Karpas-422 (cell line): ENCODE results near the gene DENND2C. TPM values are rescaled to one million over a fixed set of nuclear protein-coding genes. Genes with fewer than 3 reads are reported as not detected.

ENCODE experiments used
- DNase-seq: peaks from one replicate; pipeline ENCODE4 v3.0.0-alpha.2; 2015
- H2AFZ ChIP-seq: fragments of 200-600 bp; sonication (generic); 2 replicates; pipeline ENCODE4 v1.6.1; 2014; ENCODE audit warnings: antibody characterized with exemption, low read length, mixed read lengths
- H3K27ac ChIP-seq: fragments of 200-600 bp; sonication (generic); 2 replicates; pipeline ENCODE4 v1.5.1; 2014; ENCODE audit warnings: mild to moderate bottlenecking, low read length, moderate library complexity
- H3K27me3 ChIP-seq: fragments of 200-600 bp; sonication (generic); 2 replicates; pipeline ENCODE4 v1.6.1; 2014; ENCODE audit warnings: low read length, mixed read lengths
- H3K36me3 ChIP-seq: fragments of 200-600 bp; sonication (generic); 2 replicates; pipeline ENCODE4 v1.6.1; 2014; ENCODE audit warnings: low read length, mixed read lengths; ENCODE audit not compliant: insufficient read depth
- H3K4me1 ChIP-seq: fragments of 200-600 bp; sonication (generic); 2 replicates; pipeline ENCODE4 v1.6.1; 2014; ENCODE audit warnings: mild to moderate bottlenecking, low read length, mixed read lengths
- H3K4me2 ChIP-seq: fragments of 200-600 bp; sonication (generic); 2 replicates; pipeline ENCODE4 v1.6.1; 2014; ENCODE audit warnings: low read length, low read depth, mild to moderate bottlenecking; ENCODE audit not compliant: poor library complexity, severe bottlenecking
- H3K4me3 ChIP-seq: fragments of 200-600 bp; sonication (generic); 2 replicates; pipeline ENCODE4 v1.5.1; 2014; ENCODE audit warnings: mild to moderate bottlenecking, antibody characterized with exemption, low read length, mixed read lengths
- H3K79me2 ChIP-seq: fragments of 200-600 bp; sonication (generic); 2 replicates; pipeline ENCODE4 v1.6.1; 2014; ENCODE audit warnings: mild to moderate bottlenecking, low read length, mixed read lengths
- H3K9ac ChIP-seq: fragments of 200-600 bp; sonication (generic); 2 replicates; pipeline ENCODE4 v1.6.0; 2014; ENCODE audit warnings: low read length
- H3K9me2 ChIP-seq: fragments of 200-600 bp; sonication (generic), shearing (Covaris generic); replicated peaks from 2 replicates; pipeline ENCODE4 v1.6.0; 2014; ENCODE audit warnings: mild to moderate bottlenecking, low read length, moderate library complexity; ENCODE audit not compliant: insufficient read depth
- H3K9me3 ChIP-seq: fragments of 300-700, 200-600 bp; sonication (generic); 2 replicates; pipeline ENCODE4 v1.6.1; 2014; ENCODE audit warnings: low read length, mixed read lengths
- H4K20me1 ChIP-seq: fragments of 200-600 bp; sonication (generic); 2 replicates; pipeline ENCODE4 v1.6.1; 2014; ENCODE audit warnings: mild to moderate bottlenecking, antibody characterized with exemption, low read length, low read depth; ENCODE audit not compliant: insufficient read depth
- total RNA-seq: library from RNA; depleted of rRNA; stranded (reverse); fragments of >200 nt; shearing (Covaris generic); gene quantifications from 2 replicates; pipeline ENCODE4 v1.2.3, GENCODE V29; 2014; ENCODE audit warnings: low replicate concordance

DENND2C gene
- total RNA-seq, 1 experiment from 2014 or later, result 0.60 TPM

DNA sequence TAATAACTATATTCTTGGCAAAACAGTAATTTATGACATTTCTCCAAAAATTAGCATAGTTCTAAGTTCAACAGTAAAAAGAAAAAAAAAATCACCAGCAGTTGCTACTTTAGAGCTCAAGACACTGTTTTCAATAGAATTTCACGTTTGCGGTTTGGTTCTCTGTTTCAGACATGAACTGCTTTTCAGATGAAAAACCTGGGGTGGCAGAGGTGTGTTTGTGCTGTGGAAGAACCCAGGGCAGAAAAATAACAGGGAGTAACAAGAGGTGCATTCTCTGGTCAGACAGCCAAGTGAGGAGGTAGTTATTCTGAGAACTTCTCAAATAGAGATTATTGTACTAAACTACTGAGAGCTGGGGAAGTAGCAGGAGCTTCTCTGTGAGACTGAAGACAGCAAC, 37.8 kb upstream of the DENND2C start:
- Histone ChIP-seq H3K4me3 (no peak overlapping the region), H3K4me2 (no peak overlapping the region), H2AFZ (no peak overlapping the region), H3K4me1 (no peaks in the 10 kb centered on the region), H3K27ac (no peak overlapping the region), H3K27me3 (no peaks in the 10 kb centered on the region), H3K9ac (no peak overlapping the region), H3K36me3 (peaks cover 43% of the 10 kb centered on the region), H3K9me2 (no peaks in the 10 kb centered on the region), H3K79me2 (0 out of 2 replicates have a peak, but pooled peaks cover 4% of the 10 kb centered on the region), H4K20me1 (no peaks in the 10 kb centered on the region), H3K9me3 (no peaks in the 10 kb centered on the region)
- no peak for DNase-seq

DNA sequence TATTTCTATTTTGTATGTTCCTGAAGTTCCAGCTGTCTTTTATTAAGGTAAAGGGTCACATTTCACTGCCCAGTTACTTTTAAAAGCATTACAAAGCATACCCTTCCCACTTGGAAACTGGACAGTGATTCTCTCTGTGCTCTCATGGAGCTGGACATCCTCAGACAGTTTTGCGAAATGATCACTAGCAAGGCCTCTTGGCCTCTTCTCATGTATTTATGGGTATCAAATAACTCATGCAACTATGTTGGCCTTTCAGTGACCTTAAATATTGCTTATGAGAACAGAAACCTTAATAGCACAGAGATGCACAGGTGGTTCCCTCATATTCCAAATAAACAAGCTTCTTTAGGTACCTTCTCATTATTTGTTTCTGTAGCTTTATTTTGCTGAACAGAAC, 33.4 kb upstream of the DENND2C start:
- Histone ChIP-seq H3K9ac (no peak overlapping the region), H3K9me2 (no peaks in the 10 kb centered on the region), H3K4me1 (no peaks in the 10 kb centered on the region), H3K27me3 (no peaks in the 10 kb centered on the region), H3K79me2 (no peaks in the 10 kb centered on the region), H3K27ac (no peak overlapping the region), H3K9me3 (no peaks in the 10 kb centered on the region), H3K4me2 (no peak overlapping the region), H2AFZ (no peak overlapping the region), H3K36me3 (peaks cover 25% of the 10 kb centered on the region), H4K20me1 (no peaks in the 10 kb centered on the region), H3K4me3 (no peak overlapping the region)
- no peak for DNase-seq

DNA sequence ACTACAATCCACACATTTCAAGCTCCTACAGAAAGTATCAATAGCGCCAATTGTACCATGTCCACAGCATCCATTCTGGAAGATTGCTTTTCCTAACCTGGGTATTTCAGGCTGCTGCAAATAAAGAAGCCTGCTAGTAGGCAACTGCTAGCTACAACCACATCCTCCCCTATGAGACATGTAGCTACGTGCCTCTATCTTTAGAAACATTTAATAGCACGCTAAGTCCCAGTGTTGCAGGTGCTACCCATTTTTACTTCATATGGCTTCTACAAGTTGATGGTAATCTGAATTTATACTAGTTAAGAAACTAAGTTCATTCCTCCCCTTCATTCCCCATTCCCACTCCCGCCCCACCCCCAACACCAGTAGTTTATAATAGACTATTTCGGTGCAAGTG, 32.9 kb upstream of the DENND2C start:
- H3K27ac ChIP-seq, result no peak overlapping the region
- H3K27me3 ChIP-seq, result no peaks in the 10 kb centered on the region
- peaks cover 20% of the 10 kb centered on the region for H3K36me3 ChIP-seq
- no peak overlapping the region for H3K4me2 ChIP-seq
- no peaks in the 10 kb centered on the region for H3K79me2 ChIP-seq
- DNase-seq, result no peak
- no peak overlapping the region for H3K9ac ChIP-seq
- no peaks in the 10 kb centered on the region for H4K20me1 ChIP-seq
- no peaks in the 10 kb centered on the region for H3K4me1 ChIP-seq
- H3K4me3 ChIP-seq, result no peak overlapping the region
- no peak overlapping the region for H2AFZ ChIP-seq
- no peaks in the 10 kb centered on the region for H3K9me2 ChIP-seq
- no peaks in the 10 kb centered on the region for H3K9me3 ChIP-seq

DNA sequence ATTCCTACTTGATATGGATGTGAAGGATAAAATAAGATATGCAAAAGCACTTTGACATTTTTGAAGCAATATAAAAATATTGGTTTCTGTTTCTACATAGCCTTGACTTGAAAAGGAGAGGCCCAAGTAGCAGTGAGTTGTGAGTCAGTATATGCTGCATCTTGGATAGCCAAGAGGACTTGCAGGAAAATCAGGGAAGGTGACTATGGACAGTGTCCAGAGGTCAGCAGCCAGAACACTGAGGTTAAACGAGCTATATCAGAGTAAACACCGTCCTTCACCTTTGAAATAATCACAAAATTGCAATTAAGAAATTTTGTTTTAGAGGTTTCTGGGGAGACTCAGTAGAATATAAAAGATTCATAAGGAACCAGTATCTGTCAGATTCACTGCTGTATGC, 32.1 kb upstream of the DENND2C start:
- H3K4me1 ChIP-seq, result no peaks in the 10 kb centered on the region
- no peak overlapping the region for H3K4me2 ChIP-seq
- no peak for DNase-seq
- no peaks in the 10 kb centered on the region for H3K9me2 ChIP-seq
- no peak overlapping the region for H3K9ac ChIP-seq
- H3K79me2 ChIP-seq, result no peaks in the 10 kb centered on the region
- H2AFZ ChIP-seq, result no peak overlapping the region
- no peaks in the 10 kb centered on the region for H3K27me3 ChIP-seq
- peaks cover 12% of the 10 kb centered on the region; the same call in 1 of the 2 replicates for H3K36me3 ChIP-seq
- H3K9me3 ChIP-seq, result no peaks in the 10 kb centered on the region
- H4K20me1 ChIP-seq, result no peaks in the 10 kb centered on the region
- no peak overlapping the region for H3K4me3 ChIP-seq
- H3K27ac ChIP-seq, result no peak overlapping the region

DNA sequence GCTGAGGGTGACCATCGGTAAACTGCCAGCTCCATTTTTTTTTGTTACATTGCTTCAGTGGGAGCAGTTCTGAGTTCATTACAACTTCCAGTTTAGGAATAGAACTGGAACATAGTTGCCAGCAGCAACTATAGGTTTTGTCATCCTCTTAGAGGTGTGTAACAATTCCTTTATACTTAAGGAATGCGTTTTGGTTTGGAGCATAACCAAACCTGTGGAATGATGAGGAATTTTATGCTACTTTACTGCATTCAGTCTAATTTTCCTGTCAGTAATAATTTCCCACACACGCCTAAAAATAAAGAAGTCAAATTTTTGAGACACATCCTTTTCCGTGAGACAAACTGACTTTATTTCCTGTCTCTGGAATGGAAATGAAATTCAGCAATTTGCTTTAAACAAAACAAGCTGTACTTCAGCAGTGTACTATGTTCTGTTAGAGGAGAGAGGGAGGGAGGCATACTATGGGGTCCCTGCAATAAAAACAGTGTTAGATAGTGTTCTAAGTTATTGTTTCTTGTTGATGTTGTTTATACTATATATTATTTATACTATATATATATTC, 30.3 kb upstream of the DENND2C start:
- H4K20me1 ChIP-seq, result no peaks in the 10 kb centered on the region

DNA sequence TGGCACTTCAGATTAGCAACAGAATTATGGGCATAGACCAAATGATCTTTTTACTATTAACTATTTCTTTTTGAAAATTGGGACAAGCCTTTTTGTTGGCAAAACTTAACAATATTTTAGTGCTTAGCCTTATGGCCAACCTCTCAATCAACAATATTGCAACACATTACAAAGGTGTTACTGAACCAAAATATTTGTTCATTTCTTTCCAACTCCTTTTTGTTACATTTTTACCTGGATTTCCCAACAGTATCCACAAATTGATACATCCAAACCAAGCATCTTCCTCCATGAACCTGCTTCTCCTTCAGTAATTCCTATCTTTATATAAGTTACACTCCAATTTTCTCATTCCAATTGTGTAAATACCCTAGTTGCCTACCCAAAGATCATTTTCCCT, 27.0 kb upstream of the DENND2C start:
- Histone ChIP-seq H3K4me1 (peaks cover 7% of the 10 kb centered on the region), H3K9me2 (no peaks in the 10 kb centered on the region), H4K20me1 (no peaks in the 10 kb centered on the region), H3K9me3 (no peaks in the 10 kb centered on the region), H3K27me3 (no peaks in the 10 kb centered on the region), H2AFZ (no peak overlapping the region), H3K36me3 (no peaks in the 10 kb centered on the region), H3K79me2 (no peaks in the 10 kb centered on the region), H3K4me3 (no peak overlapping the region), H3K4me2 (no peak overlapping the region), H3K27ac (no peak overlapping the region), H3K9ac (no peak overlapping the region)
- no peak for DNase-seq

More for the DNA sequence above, 30.3 kb upstream of the DENND2C start:
- Histone ChIP-seq H3K4me2 (no peak overlapping the region), H3K9ac (no peak overlapping the region), H3K9me3 (no peaks in the 10 kb centered on the region), H3K27me3 (no peaks in the 10 kb centered on the region), H3K9me2 (no peaks in the 10 kb centered on the region), H3K4me1 (peaks cover 7% of the 10 kb centered on the region), H3K4me3 (no peak overlapping the region), H2AFZ (no peak overlapping the region), H3K27ac (no peak overlapping the region), H3K79me2 (no peaks in the 10 kb centered on the region), H3K36me3 (no peaks in the 10 kb centered on the region)
- no peak for DNase-seq

DNA sequence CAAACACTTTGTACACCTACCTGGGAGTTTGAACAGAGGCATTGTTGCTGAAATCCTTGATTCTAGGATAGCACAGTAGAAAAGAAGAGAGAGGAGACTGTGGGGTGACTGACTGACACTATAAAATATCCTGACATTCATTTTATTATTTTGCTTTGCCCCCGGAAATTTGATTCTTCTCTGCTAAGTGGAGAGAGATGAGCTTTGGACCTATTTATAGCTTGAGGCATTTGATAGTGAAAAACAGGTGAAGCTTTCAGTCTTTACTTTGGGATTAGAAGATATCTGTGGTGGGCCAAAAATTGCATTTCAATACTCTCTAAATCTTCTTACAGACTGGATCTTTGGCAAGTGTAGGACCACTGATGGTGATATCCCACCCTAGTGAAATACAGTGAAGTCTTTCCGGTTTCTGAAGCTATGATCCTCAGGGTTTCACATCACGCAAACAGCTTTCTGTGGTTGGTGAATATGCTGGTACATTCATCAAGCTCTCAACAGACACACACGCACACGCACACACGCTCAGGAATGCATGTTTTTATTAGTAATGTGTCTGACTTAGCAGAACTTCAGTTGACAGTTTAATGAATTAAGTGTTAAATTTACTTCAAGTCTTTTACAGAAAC, 25.7 kb upstream of the DENND2C start, which contains the start of gene AMPD1:
TSS of gene AMPD1 (minus strand) at position 117 of the 629 bp plus-strand sequence. CDS start at position 42, 75 bp downstream.
- no peak within 1 kb of the TSS for H3K4me3 ChIP-seq
- H3K79me2 ChIP-seq, result no peaks in the 10 kb centered on the region
- H3K9ac ChIP-seq, result no peak within 1 kb of the TSS
- H3K27ac ChIP-seq, result no peak within 1 kb of the TSS
- no peaks in the 10 kb centered on the region for H3K36me3 ChIP-seq
- H4K20me1 ChIP-seq, result no peaks in the 10 kb centered on the region
- no peak within 1 kb of the TSS for H2AFZ ChIP-seq
- peaks cover 7% of the 10 kb centered on the region for H3K4me1 ChIP-seq
- H3K9me2 ChIP-seq, result no peaks in the 10 kb centered on the region
- no peaks in the 10 kb centered on the region for H3K27me3 ChIP-seq
- H3K4me2 ChIP-seq, result no peak within 1 kb of the TSS
- DNase-seq, result no peak
- H3K9me3 ChIP-seq, result no peaks in the 10 kb centered on the region

DNA sequence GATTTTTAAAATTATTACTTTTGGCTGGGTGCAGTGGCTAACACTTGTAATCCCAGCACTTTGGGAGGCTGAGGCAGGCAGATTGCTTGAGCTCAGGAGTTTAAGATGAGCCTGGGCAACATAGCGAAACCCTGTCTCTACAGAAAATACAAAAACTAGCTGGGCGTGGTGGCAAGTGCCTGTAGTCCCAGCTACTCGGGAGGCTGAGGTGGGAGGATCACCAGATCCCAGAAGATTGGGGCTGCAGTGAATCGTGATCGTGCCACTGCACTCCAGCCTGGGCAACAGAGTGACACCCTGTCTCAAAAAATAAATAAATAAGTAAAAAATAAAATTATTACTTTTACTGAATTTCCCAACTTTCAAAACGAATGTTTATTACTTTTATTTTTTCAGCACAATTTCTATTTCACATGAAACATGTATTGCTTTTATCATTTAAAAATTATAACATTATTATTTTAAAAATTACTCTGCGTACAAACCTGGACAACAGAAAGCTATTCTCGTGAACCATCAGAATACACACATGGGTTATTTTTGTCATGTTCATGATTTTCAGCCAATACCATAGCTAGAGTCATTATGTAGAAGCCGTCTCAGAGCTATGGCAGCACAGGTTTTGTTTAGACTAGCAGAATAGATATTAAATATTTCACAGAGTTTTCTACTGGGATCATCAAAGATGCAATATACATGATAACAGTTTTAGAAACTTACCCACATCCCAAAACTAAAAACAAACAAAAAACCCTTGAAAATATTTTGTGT, 24.9 kb upstream of the DENND2C start:
- Histone ChIP-seq H3K27me3 (no peaks in the 10 kb centered on the region), H3K4me2 (no peak overlapping the region), H3K9ac (no peak overlapping the region), H3K4me3 (no peak overlapping the region), H3K4me1 (peaks cover 7% of the 10 kb centered on the region), H4K20me1 (no peaks in the 10 kb centered on the region), H3K27ac (no peak overlapping the region), H2AFZ (no peak overlapping the region), H3K36me3 (no peaks in the 10 kb centered on the region), H3K79me2 (no peaks in the 10 kb centered on the region), H3K9me2 (no peaks in the 10 kb centered on the region), H3K9me3 (no peaks in the 10 kb centered on the region)
- DNase-seq, result no peak
